Stimulated activated CD4-positive, alpha-beta T cell treated with anti-CD3 and anti-CD28 coated beads, TNF-alpha, amount 100 ng/mL, for 24 hours (primary cell): ENCODE measurements around the gene CNNM3.
"Not testable (repeated sequence)": the region's sequence is repeated elsewhere in the genome, so short reads cannot be mapped to it uniquely, and the experiment has no call there.

ENCODE experiments used
- DNase-seq, 3 experiments: peaks; one replicate each; pipeline ENCODE4 v3.0.0-alpha.2; 2020; ENCODE audit warnings: low read depth in 3 of 3

CNNM3 gene

DNA sequence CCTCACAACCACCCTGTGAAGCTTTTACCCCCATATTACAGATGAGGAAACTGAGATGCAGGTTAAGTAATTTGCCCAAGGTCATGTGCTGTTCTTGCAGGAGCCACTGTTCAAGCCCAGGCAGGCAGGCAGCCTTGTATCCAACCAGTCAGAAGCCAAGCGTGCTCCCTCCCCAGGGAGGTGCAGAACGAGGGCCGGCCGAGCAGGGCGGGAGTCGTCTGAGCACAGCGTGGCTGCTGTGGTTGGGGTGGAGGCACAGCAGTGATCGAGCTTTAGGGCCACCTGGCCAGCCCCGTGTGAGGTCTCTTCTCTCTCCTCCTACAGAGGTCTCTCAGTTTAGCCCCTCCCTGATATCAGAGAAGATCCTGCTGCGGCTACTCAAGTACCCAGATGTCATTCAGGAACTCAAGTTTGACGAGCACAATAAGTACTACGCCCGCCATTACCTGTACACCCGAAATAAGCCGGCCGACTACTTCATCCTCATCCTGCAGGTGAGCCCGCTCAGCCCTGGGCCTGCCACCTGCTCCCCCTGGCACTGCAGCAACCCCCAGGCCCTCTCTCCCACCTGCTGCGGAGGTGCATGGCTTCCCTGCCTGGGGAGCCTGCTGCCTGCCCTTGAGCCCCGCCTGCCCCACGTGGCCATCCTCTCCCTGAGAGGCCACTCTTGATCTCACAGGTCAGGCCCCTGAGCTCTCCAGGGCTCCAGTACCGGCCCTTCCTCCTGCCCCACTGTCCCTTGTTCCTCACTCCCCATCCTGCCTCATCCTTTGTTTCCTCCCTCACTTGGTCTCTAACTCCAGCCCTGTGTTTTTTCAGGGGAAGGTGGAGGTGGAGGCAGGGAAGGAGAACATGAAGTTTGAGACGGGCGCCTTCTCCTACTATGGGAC is 17.1 kb upstream of the CNNM3 start:
- no peak for DNase-seq

GRCh38 chr2:96799623-96799935 is 16.5 kb upstream of the CNNM3 start:
- DNase-seq, result no peak

DNA sequence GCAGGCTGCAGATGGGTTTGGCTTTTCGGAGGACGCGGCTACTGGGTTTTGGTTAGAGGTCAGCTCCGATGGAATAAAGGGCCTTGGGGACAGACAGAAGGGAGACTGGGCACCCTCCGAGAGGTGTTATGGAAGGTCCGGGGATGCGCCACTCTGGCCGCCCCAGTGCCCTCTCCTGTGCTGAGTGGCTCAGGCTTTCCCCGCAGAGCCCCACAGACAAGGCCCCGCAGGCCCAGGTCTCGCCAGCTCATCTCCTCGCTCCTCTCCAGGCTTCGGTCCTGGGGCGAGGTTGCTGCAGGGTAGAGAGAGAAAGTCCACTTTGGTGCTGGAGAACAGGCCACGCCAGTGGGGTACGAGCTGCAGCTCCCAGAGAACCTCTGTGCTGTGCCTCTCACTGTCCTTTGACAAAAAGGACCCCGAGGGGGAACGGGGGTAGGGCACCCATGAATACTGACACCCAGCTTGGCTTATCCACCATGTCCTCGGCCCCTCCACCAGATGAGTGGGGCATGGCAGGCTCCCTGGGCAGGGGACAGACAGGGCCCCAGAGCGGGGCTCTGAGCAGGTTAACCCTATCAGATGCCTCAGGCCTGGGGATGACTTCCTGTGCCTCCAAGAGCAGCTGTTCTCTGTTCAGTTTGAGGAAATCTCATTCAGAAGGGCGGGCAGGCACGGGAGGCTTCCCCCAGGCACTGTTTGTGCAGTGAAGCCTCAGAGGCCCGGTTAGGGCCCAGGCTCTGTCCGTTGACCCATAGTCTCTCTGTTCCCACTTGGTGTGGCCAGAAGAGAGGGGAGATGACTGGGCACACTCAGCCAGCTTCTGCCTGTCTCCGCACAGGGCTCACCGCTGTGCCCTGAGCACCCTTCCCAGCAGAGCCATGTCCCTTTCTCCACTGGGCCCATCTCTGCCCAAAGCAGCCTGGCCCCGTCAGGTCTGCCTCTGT is 15.7 kb upstream of the CNNM3 start:
- DNase-seq, result no peak

DNA sequence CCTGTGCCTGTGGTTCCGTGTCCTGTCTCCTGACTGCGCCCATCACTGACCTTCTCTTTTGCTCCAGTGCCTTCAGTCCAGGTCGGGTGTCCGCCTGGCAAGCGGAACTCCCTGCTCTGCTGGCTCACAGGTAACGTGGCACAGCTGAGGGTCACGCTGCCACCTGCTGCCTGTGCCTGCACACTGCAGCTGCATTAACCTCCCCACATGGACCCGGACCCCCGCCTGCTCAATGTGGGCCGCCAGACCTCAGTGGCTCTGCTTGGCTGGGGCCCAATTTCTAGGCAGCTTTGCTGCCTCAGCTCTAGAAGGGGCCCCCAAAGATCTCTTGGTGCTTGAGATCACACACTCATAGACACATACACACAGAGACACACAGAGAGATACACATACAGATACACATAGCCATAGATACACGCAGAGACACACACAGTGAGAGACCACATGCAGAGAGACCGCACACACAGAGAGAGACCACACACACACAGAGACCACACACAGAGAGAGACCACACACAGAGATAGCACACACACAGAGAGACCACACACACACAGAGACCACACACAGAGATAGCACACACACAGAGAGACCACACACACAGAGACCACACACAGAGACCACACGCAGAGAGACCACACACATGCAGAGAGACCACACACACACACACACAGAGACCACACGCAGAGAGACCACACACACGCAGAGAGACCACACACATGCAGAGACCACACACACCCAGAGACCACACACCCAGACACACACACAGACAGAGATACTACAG is 14.9 kb upstream of the CNNM3 start:
- DNase-seq, result peak; percentile 51 to 77 (median 56)

DNA sequence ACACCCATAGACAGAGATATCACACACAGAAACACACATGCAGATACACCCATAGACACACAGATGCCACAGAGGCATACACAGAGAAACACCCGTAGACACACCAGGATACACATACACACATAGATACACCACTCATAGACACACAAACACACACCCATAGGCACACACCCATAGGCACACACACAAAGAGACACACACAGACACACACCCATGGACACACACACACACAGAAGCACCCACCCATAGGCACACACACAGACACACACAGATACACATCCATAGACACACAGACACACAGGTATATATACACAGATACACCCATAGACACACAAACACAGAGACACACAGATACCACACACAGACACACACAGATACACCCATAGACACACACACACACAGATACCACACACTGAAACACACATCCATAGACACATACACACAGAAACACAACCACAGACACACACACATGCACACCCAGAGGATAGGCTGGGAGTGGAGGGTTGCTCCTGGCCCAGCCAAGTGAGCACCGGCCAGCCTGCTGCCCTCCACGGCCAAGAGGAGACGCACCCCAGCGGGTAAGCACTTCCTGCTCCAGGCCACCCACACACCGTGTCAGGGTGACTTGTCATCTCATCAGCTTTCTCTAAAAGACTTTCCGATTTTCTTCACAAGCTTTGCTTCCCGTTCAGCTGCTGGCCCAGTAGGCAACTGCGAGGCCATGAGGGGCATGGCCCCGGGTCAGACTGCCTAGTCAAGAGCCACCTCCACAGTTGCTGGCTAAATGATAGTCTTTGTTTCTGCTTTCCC is 14.1 kb upstream of the CNNM3 start:
- DNase-seq, result peak in 2 of 3 experiments; percentile 17 to 53

DNA sequence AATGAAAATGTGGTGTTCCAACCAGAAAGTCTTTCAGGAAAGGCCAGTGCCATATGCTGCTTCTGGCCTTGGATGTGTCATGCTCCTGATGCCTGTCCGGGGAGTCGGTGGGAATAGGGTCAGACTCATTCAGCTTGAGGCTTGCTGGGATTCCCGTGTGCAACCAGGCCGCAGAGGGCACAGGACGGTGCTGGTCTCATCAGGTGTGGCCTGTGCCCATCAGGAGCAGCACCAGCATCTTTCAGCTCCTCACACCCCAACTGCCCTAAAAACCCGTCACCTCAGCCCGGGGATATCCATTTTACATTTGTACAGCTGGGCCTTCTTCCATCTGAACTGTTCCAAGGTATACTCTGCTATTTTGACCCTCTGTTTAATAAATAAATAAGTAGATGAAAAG is 13.3 kb upstream of the CNNM3 start:
- no peak for DNase-seq

DNA sequence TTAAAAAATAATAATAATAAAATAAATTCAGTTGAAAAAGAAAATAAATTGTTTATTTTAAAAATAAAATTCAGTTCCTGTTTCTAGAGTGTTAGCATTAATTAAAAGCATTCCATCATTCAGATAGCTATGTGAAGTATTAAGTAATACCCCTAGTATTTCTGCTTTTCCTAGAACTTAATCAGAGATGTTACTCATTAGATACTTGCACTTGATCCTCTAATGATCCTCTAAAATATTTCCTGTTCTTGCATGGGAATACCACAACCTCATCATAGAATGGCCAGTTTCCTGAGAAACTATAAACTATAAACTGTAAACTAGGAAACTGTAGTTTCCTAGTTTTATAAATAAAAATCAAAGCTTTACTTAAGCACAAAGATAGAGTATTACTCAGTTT is 11.1 kb upstream of the CNNM3 start:
- DNase-seq, result no peak

DNA sequence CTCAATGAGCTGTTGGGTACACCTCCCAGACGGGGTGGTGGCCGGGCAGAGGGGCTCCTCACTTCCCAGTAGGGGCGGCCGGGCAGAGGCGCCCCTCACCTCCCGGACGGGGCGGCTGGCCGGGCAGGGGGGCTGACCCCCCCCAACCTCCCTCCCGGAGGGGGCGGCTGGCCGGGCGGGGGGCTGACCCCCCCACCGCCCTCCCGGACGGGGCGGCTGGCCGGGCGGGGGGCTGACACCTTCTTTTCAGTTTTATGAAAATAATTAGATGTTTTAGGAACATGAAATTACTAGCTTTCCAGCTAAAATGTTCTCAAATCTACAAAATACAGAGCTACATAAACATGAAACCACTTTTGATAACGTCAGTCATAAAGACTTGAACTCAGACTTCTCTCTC is 10.1 kb upstream of the CNNM3 start:
- DNase-seq, result not testable (repeated sequence)

GRCh38 chr2:96806468-96807126 is 9.5 kb upstream of the CNNM3 start:
- DNase-seq, result no peak

- no peak for DNase-seq
Measured at GRCh38 chr2:96807127-96807471, 9.0 kb upstream of the CNNM3 start.

DNA sequence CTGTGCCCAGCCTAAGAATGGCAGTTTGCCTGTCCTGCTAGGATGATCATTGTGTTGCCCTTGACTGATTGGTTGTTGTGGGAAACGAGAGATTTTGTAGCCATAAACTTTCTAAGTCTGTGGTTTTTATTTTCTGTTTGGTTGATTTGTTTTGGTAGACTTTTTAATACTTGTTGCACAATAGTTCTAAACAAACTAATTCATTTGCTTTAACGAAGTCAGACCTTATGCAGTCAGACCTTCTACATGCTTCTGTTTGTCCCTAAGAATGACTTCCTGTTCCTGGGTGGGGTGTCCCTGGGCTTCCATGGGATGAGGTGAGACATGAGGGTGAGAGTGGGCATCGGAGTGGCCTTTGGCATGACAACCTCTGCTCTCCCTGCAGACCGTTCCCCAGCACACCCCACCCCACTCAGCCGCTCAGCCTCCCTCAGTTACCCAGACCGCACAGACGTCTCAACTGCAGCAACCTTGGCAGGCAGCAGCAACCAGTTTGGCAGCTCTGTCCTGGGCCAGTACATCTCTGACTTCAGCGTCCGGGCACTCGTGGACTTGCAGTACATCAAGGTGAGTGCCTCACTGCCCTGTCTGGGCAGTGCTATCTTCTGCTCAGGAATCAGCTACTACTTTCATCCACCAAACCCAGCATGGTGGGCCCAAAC is 7.8 kb upstream of the CNNM3 start:
- DNase-seq, result no peak

GRCh38 chr2:96809216-96809882 is 6.7 kb upstream of the CNNM3 start:
- no peak for DNase-seq

GRCh38 chr2:96809951-96810782 is 5.9 kb upstream of the CNNM3 start:
- no peak for DNase-seq

GRCh38 chr2:96810783-96811192 is 5.3 kb upstream of the CNNM3 start:
- no peak for DNase-seq

DNA sequence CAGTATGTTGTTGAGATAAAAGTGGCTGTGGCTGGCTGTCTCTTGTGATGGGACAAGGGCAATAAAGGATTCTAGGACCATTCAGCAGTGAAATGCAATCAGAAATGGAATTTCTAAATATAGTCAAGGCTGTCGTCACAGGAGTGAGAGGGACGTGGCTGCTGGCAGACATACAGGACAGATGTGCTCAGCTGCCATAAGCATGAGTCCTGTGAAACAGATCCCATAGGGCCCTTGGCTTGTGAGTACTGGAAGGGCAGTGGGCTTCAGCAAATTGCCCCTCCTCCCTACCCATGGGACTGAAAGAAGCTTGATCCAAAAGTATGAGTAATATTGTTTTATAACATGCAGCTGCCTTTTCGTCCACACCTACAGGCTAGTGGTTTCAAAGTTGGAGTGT is 4.2 kb upstream of the CNNM3 start:
- DNase-seq, result no peak

DNA sequence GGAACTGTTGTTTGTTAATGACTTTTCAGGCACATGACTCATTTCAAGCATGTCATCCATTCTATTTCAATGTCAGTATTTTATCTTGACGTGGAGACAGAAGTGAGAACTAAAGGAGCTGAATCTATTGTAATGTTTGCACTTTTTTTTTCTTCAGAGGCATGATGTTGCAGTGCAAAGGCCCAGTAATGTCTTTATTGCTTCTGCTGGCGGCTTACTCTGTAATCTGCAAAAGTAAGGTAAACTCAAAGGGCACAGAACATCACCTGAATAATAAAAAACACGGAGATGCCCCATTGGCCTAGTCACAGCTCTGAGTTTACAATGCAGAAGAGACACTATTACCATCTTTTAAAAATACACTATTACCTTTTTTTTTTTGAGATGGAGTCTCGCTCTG is 2.4 kb upstream of the CNNM3 start:
- no peak for DNase-seq

DNA sequence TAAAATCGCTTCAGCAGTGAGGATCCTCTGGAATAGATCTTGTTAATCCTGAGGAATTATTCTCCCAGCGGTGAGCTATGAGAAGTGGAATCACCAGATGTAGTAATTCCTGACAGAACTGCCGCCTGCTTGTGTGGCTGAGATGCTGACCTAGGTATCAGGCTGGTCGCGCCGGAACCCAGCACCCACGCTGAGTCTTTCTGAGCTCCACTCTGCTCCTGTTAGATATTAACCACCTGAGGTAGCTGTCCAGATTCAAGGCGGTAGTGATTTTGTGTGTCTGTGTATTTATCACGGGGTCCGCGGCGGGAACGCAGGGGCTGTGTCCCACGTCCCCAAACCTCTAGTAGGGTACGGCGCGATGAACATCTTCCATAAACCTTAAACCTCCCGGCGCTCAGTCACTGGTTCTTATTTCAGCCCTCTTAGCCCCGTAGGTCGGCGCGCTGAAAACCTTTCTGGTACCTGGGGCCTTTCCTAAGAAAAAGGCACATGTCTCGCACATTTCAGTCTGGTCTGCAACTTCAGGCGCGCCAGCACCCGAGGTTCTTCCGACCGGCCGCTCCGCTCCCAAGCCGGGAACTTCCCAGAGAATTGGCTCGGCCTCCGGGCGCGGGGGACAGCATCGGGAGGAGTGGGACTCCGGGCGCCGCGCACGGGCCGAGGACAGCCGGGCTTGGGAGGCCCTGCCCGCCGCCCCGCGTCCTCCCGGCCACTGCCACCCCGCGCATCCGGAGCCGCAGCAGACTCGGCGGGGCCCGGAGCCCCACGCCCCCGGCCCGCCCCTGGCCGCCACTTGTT is 542 bp upstream of the CNNM3 start:
- DNase-seq, result no peak
